HG03103 (cell line): ENCODE results near the gene ATP1A3.
"Not testable (repeated sequence)": the region's sequence is repeated elsewhere in the genome, so short reads cannot be mapped to it uniquely, and the experiment has no call there.

Experiments
- ATAC-seq: cut with Tn5 transposase; IDR thresholded peaks from one replicate; pipeline ENCODE4 v1.9.1; 2021; ENCODE audit warnings: low read depth; ENCODE audit not compliant: unreplicated experiment

ATP1A3 gene

DNA sequence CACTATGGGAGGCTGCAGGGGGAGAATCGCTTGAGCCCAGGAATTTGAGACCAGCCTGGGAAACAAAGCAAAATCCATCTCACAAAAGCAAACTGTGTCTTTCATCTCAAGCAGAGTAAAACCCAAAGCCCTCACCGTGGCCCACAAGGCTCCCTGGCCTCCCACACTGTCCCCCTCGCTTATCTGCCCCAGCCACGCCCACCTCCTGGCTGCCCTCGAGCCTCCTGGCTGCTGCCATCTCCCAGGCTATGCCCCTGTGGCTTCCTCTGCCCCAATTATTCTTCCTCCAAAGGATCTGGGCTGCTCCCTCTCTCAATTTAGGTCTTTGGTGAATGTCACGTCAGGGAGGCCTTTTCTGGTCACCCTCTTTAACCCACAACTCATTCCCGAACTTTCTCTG, 38.5 kb downstream of the ATP1A3 start:
- no peak for ATAC-seq

DNA sequence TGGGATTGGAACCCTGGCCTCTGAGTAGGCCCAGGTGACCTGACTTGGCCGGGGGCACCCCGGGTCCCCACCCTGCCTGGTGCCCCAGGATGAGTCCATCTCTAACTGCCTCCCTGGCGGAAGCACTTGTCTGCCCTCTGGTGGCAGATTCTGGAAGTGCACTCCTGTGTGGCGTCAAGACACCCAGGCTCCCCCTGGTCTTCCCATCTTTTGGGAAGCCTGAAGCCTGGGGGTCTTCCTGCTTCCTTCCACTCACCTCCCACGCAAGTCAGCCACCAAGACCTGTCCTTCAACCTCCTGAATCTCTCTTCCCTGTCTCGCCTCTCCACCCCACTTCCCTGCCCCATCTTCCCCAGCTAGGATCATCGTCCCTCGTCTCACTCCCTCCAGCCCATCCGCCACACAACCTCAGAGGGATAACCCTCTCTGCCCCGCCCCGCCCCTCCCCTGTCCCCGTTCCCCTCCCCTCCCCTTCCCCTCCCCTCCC, 42.3 kb downstream of the ATP1A3 start:
- ATAC-seq = no peak

DNA sequence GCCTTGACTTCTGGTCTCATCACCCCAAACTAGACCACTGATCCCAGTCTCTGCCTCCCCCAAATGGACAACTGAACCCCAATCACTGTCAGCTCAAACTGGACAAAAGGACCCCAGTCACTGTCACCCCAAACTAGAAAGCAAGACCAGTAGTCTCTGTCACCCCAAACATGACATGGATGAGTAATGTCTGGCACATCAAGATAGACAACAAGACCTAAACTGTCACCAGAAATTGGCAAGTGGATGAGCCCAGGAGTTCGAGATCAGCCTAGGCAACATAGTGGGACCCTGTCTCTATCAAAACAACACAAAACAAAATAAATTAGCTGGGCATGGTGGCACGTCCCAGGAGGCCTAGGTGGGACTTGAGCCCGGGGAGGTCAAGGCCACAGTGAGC, 46.9 kb downstream of the ATP1A3 start:
- no peak for ATAC-seq

DNA sequence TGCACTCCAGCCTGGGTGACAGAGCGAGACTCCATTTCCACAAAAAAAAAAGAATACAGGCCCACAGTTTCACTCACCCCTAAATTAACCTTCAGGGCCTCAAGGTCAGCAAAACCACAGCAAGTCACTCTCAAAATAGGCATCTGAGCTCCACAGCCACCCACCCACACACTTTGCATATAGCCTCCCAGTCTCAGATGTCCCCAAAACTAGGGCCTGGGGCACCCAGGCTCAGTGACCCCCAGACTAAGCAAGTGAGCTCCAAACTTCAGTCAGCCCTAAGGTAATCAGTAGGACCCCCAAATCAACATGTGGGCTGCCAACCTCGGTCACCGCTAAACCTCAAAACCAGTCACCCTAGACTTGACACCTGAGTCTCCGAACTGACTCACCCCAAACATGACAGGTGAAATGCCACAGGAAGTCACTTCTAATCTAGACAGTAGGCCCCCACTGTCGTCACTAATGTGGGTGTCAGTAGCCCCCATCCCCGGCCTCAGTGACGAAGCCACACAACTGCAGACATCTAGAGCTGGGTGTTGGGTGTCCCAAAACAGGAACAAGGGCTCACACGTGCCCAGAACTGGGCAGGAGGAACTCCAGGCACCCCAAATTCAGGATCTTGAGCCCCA, 48.8 kb downstream of the ATP1A3 start:
- ATAC-seq = peak; percentile 74

DNA sequence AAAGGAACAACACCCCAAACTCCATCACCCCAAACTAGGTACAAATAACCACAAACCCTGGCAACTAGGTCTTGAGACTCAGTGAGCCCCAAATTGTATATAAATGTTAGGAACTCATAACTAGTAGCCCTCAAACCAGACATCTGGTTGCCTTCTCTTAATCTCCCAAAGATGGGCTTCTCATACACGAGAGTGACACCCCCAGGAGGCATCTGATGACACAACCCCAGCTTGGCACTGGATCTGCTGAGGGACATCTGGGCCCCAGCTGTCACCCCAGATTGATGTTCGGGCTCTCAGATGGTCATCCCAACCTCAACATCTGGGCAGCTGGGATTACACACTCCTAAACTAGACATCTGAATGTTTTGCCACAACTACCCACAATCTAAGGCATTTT, 49.7 kb downstream of the ATP1A3 start:
- no peak for ATAC-seq

DNA sequence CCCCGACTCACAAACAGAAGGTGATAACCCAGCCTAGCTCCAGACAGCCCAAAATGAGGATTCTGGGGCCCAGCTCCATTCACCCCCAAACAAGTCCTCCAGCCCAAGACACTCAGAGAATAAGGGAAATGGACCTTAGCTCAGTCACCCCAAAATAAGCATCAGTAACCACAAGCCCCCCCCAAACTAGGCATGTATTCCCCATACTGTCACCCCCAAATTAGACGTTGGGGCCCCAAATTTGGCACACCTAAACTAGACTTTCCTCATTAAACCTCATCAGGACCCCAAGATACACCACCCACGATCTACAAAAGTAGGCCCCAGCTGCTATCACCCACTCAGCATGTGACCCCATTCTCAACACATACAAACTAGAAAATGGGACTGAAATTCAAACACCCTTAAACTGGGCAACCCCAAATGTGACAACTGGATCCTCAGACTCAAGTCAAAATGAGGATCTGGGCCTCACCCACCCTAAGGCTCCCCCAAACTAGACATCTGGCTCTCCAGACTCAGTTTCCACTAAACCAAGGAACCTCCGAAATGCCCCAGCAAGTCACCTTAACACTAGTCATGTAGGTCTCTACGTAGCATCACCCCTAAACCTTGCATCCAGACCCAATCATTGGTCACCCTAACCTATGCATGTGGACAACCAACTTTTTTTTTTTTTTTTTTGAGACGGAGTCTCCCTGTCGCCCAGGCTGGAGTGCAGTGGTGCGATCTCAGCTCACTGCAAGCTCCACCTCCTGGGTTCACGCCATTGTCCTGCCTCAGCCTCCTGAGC, 52.4 kb downstream of the ATP1A3 start:
- no peak for ATAC-seq

DNA sequence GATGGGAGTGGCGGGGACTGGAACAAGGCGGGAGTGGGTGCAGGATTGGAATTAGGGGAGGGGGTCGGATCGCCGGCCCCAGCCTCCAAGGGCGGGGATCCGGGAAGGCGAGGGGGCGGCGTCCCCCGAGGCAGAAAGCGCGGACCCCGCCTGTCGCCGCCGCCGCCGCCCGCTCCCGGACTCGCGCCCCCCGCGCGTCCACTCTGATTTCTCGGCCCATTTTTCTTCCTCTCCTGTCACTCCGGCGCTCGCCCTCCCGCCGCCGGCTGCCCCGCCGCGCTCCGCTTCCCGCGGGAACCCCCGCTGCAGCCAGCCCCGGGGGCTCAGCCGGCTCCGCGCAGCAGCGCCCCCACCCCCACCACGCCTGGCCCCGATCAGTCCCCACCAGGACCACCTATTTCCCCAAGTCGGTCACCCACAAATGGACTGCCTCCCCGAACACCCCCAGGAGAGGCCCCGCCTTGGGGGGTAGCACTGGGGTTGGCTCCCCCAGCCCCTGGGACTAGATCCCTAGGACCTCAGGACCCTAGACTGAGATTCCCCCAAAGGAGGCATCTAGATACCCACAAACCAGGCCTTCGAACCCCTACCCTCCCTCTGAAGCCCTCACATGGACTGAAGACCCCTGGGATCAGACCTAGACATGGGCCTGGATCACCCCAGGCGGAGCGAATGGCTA, 53.2 kb downstream of the ATP1A3 start:
- ATAC-seq = no peak

DNA sequence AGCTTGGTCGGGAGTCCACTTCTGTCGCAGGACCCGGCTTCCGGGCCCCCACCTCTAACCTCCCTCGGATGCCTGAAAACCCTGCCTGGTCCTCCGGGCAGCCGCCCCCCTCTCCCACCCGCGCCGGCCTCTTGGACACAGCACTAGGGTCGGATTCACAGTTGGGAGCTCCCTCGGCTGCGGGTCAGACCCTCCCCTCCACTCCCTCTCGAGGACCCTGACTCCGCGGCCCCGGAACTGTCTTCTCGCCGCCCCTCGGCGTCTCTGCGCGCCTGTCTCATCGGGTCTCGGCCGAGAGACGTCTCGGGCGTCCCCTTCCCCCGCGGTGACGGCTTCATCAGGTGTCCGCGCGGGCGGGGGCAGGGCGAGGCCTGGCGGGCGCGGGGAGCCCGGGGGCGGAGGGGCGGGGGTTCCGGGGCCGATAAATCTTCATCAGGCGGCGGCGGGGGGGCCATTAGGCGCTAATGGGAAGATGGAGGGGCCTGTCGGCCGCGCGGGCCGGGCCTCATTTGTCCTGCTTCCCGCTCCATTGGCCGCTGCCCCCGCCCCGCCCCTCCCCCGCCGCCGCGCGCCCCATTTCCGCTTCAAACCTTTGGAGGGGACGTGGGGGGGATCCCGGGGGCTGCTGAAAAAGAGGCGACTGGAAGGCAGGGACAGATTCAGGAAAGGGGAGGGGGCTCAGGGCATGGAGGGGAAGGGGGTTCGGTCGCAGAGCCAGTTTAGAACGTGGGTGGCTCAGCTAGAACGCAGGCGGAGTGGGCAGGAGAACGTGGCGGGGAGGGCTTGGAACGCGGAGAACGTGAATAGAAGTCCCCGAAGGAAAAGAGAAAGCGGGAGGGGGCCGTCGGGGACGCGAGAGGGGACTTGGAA, 53.9 kb downstream of the ATP1A3 start:
- no peak for ATAC-seq

DNA sequence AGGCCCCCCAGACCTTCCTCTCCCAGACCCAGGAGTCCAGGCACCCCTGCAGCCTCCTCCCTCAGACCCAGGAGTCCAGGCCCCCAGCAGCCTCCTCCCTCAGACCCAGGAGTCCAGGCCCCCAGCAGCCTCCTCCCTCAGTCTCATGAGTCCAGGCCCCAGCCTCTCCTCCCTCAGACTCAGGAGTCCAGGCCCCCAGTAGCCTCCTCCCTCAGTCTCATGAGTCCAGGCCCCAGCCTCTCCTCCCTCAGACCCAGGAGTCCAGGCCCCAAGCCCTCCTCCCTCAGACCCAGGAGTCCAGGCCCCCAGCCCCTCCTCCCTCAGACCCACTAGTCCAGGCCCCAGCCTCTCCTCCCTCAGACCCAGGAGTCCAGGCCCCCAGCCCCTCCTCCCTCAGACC, 54.8 kb downstream of the ATP1A3 start:
- ATAC-seq = not testable (repeated sequence)

DNA sequence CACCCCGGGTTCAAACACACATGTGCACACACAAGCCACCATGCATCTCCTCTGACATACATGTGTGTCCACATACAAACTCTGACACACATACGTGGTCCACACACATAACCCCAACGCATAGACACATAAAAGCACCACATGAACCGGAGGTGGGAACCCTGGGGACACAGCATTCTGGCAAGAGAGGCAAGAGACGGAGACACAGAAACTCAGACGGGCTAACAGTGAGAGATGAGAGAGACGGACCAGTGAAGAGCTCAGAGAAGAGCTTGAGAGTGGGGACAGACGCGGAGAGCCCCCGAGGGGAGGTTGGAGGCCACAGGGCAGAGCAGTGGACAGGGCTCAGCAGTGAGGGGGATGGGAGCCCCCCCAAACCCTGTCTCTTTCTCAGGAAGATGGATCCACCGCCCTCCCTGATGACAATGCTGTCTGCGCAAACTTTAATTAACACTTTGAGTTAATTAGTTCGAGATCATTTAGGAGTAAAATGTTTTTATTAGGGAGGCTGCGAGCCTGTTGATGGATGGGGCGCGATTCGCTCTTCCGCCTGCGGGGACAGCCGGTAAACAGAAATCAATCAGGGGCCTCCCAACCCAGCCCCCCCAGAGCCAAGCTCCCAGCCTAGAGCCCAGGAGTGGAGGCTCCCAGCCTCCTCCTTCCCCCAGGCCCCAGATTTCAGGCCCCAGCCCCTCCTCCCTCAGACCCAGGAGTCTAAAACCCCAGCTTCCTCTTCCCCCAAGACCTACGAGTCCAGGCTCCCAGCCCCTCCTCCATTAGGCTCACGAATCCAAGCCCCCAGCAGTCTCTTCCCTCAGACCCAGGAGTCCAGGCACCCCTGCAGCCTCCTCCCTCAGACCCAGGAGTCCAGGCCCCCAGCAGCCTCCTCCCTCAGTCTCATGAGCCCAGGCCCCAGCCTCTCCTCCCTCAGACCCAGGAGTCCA, 56.2 kb downstream of the ATP1A3 start:
- ATAC-seq = no peak

DNA sequence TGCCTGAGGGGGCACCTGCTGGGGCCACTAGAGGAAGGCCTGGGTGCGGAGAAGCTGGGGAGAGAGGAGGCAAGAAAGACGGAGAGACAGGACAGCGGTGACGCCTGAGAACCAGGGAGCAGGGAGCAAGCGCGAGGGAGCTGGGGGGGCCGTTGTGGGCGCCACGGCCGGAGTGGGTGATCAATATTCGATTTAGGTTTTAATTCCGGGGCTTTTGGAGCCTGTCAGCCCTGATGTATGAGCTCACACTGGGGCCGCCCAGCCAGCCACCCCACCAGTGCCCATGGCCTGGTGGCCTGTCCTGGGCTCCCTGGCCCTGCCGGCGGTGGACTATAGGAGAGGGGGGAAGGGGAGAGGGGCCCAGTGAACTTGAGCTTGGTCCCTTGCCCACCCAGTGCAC, 57.1 kb downstream of the ATP1A3 start:
- no peak for ATAC-seq

DNA sequence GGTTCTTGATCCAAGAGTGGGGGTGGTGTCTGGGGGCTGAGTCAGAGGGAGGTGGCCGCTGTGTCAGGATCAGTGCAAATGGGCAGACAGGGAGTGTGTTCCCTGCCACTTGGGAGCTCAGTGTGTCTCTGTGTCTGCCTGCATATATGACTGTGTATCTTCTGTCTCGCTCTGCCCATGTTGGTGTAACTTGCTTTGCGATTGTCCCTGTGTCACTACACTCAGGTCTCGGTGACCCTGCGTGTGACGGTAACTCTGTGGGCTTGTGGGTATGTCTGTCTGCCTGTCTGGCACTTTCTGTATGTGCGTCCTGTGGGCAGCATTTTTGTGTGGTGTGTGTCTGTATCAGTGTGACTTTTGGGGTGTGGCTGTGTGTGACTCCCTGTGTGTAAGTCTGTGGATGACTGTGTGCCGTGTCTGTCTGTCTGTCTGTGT, 57.6 kb downstream of the ATP1A3 start:
- no peak for ATAC-seq

DNA sequence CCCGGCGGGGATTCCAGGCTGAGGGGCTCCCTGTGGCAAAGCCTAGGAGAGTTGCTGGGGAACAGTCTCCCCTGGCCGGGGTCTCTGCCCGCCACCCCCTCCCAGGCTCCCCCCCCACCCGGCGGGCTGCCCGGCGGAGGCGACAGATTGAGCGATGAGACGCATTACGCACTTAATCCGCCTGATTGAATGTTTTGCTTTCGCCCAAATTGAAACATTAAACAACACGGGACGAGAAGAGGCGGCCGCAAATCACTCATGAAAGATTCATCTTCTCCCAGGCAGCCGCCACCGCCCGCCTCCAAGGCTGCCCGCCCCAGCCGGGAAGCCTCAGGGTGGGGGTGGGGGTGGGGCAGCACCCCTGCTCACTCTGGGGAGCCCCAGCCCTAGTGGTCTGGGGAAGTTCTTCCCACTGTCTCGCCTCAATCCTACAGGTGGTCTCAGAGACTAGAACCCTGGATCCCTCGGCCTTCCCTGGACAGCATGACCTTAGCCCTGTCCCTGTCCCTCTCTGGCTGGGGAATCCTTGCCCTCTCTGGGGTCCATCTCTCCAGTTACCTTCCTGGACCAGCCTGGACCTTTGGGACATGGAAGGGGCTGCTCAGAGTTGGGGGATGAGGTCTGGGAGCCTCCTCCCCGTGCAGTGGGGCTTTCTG, 58.1 kb downstream of the ATP1A3 start:
- ATAC-seq = no peak

DNA sequence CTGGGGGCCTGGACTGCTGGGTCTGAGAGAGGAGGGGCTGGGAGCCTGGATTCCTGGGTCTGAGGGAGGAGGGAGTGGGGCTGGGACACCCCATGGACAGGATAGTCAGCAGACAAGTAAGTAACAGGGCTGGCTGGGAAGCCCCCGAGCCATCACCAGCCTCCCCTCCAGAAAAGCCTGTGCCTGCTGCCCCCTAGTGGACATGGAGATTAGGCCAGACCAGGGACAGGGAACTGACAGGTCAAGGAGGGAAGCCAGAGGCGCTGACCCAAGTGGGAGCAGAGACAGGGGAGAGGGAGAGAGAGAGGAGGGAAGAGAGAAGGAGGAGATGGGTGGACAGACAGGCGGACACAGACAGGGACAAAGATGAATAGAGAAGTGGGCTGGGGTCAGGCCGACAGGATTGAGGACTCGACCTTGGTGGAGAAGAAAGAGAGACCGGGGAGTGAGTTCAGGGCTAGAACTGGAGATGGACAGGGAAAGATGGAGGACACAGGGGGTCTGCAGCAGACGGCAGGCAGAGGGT, 59.1 kb downstream of the ATP1A3 start:
- no peak for ATAC-seq

DNA sequence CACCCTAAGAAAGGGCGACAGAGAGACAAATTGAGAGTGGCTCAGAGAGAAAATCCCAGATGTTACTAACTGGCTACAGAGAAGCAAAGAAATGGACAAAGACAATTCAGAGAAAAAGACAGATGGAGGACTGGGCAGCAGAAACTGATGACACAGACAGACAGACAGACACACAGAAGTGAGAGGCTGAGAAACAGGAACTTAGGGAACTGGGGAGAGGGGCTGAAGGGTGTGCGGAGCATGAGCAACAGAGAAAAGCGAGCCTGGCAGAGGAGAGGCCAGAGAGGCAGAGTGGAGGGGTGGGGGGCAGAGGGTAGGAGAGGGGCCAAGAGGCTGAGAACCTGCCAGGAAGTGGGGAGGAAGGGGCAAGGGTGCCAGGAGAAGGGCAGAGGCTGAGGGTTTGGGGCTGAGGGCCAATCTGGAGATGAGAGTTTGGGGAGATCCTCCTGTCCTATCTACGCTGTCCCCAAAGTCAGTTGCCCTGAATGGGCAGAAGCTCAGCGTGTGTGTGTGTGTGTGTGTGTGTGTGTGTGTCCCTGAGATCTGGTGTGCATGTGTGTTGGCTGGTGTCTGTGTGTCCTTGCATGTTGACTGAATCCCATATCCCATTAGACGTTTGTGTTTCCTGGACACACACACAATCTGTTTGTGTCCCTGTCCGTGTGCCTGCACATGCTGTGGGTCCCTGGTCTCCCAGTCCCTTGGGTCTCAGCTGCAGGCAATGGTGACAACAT, 60.2 kb downstream of the ATP1A3 start:
- ATAC-seq = no peak

DNA sequence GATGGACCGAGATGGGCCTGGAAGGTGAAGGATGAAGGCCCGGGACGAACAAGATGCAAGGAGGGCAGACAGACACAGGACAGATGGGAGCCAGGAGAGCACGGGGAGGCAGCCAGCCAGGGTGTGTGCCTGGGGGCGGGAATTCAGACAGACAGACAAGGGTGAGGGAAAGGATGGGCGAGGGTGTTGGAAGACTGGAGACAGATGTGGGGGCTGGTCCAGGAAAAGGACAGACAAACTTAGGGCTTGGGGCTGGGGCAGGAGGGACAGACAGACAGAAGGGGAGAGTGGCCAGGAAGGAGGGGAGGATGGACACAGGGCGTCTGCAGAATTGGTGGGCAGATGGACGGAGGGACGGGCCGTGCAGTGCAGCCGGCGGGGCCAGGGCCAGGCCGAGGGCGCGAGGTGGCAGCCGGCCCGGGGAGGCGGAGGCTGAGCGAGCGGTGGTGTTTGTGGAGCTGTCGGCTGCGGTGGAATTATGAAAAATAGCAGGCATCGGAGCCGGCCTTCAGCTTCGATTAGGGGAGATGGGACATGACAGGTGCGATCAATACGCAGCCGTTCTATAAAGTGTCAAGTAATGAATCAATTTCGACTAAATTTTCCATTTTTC, 61.2 kb downstream of the ATP1A3 start:
- no peak for ATAC-seq

DNA sequence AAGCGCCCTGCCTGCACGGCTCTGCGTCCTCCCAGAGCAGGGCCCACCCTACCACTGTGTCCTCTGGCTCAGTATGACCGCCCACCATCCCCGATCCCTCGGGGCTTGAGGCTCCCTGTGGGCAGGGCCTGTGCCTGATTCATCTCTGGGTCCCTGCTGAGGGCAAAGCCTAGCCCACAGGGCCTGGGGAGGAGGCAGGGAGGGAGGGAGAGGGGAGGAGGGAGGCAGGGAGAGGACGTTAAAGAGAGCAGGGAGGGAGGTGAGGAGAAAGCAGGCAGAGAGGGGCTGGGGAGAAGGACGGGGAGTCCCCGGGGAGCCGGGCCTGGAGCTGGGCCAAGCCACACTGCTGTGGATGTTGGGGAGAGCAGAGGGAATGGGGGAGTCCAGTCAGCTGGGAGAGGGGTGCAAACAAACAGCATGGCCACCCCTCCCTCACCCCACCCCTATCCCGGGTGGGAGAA, 61.7 kb downstream of the ATP1A3 start:
- no peak for ATAC-seq
